IPS-11a (cell line): Measurements from ENCODE around the gene LSMEM2.
"Not testable (repeated sequence)": the region's sequence is repeated elsewhere in the genome, so short reads cannot be mapped to it uniquely, and the experiment has no call there.

Source experiments
- H3K4me3 ChIP-seq: one replicate; pipeline ENCODE4 v1.5.1; 2013; ENCODE audit warnings: low read depth, low read length, control low read depth

LSMEM2 gene

GRCh38 chr3:50264383-50264963, 14.4 kb upstream of the LSMEM2 start:
- no peak overlapping the region for H3K4me3 ChIP-seq

- H3K4me3 ChIP-seq = no peak overlapping the region
Measured at GRCh38 chr3:50264964-50265485, 13.9 kb upstream of the LSMEM2 start.

- no peak overlapping the region for H3K4me3 ChIP-seq
Measured at GRCh38 chr3:50265571-50265970, 13.3 kb upstream of the LSMEM2 start.

GRCh38 chr3:50266017-50266416, 12.9 kb upstream of the LSMEM2 start:
- H3K4me3 ChIP-seq = no peak overlapping the region

DNA sequence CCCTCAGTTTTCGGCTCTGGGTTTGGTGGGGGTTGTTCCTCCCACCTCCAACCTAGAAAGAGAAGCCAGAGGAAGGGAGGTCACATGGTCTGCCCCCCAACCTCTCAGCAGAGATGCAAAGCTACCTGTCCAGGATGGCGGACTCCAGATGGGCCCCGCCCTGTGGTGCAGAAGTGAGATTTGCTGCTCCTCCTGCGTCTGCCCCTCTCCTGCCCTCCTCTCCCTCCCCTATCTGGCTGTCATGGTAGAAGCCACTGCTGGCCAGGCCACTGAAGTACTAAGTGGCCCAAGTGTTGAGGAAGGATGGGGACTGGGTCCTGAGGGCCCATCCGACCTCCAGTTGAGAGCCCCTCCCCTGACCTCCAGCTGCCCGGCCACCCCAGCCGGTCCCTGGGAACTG, 12.1 kb upstream of the LSMEM2 start:
- no peak overlapping the region for H3K4me3 ChIP-seq

GRCh38 chr3:50267280-50267913, 11.5 kb upstream of the LSMEM2 start:
- H3K4me3 ChIP-seq = no peak overlapping the region

GRCh38 chr3:50268276-50268675, 10.6 kb upstream of the LSMEM2 start:
- no peak overlapping the region for H3K4me3 ChIP-seq

DNA sequence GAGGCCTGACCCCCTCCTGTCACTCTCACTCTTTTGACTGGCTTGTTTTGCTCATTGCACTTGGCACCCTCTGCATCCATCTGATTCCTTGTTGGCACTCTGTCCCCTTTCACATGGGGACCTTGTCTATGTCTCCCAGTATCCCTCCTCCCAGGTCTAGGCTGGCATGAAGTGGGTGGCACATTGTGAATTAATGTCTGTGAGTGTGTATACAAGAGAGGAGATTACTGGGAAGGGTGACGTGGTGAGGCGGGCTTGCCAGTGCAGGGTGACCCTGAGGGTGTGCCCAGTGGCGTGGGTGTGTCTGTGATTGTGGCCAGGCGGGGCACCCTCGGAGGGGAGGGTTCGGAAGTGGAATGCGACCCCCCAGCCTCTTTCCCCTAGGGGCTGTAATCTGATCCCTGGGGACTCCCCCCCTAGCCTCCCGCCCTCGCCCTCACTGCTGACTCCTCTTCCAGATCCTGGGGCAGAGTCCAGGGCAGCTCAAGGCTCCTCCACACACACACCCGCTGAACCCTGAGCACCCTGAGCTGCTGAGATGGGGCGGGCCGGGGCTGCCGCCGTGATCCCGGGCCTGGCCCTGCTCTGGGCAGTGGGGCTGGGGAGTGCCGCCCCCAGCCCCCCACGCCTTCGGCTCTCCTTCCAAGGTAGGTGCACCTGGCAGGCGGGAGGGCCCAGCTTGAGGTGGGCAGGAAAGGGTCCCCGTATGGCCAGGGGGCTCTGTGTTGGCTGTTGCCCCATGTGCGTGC, 10.0 kb upstream of the LSMEM2 start, which contains the start of gene SEMA3B:
TSS of gene SEMA3B (plus strand) at position 445 of the 749 bp plus-strand sequence. CDS start at position 539, 94 bp downstream.
- H3K4me3 ChIP-seq = no peak within 1 kb of the TSS

GRCh38 chr3:50269460-50269859, 9.4 kb upstream of the LSMEM2 start:
- H3K4me3 ChIP-seq = no peak overlapping the region

- no peak overlapping the region for H3K4me3 ChIP-seq
Measured at GRCh38 chr3:50269977-50270413, 8.9 kb upstream of the LSMEM2 start.

- no peak overlapping the region for H3K4me3 ChIP-seq
Measured at GRCh38 chr3:50270422-50271224, 8.3 kb upstream of the LSMEM2 start.

- no peak overlapping the region for H3K4me3 ChIP-seq
Measured at GRCh38 chr3:50271314-50271936, 7.5 kb upstream of the LSMEM2 start.

DNA sequence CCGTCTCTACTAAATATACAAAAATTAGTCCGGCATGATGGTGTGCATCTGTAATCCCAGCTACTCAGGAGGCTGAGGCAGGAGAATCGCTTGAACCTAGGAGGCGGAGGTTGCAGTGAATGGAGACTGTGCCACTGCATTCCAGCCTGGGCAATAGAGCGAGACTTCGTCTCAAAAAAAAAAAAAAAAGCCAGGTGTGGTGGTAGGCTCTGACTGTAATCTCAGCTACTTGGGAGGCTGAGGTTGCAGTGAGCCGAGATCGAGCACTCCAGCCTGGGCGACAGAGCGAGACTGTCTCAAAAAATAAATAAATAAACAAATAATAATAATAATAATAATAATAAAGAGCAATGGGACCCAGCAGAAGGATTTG, 6.4 kb upstream of the LSMEM2 start:
- H3K4me3 ChIP-seq = not testable (repeated sequence)

DNA sequence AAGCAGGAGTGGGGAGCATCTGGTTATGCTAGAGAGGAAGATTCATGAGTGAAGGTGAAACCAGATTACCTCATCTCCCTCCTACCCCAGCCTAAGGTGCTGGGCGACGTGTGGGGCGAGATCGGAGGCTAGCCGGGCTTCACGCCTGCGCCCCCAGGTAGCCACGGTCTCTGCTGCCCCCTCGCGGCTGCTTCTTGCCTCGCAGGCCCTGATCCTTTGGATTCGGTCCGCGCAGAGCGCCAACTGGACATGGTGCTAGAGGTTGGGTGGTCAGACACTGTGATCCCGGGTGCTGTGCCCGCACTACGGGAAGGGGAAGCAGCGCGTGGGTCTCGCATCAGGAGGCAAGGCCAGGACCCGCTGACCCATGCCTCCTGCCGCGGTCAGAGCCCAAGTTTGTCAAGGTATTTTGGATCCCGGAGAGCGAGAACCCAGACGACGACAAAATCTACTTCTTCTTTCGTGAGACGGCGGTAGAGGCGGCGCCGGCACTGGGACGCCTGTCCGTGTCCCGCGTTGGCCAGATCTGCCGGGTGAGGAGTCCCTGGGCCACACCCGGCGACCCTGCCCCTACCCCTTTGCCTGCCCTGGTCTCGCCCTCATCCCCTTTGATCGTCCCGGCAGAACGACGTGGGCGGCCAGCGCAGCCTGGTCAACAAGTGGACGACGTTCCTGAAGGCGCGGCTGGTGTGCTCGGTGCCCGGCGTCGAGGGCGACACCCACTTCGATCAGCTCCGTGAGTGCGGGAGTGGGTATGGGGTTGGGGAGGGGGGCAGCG, 5.8 kb upstream of the LSMEM2 start:
- peak overlapping the region; percentile 13 for H3K4me3 ChIP-seq

DNA sequence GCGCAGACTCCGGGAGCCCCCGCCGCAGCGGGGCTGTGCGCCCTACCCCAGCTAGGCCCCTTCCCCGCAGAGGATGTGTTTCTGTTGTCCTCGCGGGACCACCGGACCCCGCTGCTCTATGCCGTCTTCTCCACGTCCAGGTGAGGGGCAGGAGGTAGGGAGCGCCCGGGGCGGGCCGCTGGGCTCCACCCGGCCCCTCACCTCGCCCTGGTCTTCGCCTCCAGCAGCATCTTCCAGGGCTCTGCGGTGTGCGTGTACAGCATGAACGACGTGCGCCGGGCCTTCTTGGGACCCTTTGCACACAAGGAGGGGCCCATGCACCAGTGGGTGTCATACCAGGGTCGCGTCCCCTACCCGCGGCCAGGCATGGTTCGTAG, 5.2 kb upstream of the LSMEM2 start:
- H3K4me3 ChIP-seq = no peak overlapping the region

DNA sequence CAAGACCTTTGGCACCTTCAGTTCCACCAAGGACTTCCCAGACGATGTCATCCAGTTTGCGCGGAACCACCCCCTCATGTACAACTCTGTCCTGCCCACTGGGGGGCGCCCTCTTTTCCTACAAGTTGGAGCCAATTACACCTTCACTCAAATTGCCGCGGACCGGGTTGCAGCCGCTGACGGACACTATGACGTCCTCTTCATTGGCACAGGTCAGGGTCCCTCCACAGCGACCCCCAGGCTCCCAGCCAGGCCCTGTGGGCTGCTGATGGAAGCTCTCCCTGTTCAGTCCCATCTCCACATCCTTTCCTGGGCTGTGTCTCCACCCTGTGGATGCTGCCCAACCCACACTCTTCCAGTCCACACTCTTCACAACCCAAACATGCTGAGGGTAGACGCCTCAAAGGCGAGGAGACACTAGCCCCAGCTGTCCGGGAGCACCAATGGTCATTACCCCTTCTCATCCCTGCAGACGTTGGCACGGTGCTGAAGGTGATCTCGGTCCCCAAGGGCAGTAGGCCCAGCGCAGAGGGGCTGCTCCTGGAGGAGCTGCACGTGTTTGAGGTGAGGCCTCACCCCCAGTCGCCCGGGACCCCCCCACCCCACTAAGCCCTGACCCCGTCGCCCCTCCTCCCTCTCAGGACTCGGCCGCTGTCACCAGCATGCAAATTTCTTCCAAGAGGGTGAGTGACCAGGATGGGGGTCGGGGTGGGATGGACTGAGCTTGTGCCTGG, 4.3 kb upstream of the LSMEM2 start:
- peak overlapping the region; percentile 13 for H3K4me3 ChIP-seq

DNA sequence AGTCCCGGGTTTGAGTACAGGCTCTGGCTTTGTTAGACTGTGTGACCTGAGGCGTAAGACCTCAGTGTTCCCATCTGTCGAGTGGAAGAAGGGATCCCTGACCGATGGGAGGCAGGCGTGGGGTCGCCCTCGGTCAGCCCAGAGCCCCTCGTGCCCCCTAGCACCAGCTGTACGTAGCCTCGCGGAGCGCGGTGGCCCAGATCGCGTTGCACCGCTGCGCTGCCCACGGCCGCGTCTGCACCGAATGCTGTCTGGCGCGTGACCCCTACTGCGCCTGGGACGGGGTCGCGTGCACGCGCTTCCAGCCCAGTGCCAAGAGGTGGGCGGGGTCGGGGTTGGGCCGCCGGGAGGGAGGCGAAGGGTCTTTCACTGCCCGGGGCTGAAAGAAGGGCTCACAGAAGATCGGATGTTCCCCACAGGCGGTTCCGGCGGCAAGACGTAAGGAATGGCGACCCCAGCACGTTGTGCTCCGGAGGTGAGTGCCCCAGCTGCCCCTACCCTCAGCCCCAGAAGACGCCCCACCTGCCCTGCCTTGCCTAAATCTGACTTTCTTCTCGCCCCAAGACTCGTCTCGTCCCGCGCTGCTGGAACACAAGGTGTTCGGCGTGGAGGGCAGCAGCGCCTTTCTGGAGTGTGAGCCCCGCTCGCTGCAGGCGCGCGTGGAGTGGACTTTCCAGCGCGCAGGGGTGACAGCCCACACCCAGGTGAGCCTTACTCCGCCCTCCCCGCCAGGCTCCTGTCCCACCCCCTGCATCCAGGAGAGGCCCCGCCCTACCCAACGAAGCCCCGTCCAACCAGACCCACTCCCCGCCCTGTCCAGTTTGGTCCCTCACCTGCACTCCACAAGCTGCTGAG, 3.5 kb upstream of the LSMEM2 start:
- peak overlapping the region; percentile 13 for H3K4me3 ChIP-seq

DNA sequence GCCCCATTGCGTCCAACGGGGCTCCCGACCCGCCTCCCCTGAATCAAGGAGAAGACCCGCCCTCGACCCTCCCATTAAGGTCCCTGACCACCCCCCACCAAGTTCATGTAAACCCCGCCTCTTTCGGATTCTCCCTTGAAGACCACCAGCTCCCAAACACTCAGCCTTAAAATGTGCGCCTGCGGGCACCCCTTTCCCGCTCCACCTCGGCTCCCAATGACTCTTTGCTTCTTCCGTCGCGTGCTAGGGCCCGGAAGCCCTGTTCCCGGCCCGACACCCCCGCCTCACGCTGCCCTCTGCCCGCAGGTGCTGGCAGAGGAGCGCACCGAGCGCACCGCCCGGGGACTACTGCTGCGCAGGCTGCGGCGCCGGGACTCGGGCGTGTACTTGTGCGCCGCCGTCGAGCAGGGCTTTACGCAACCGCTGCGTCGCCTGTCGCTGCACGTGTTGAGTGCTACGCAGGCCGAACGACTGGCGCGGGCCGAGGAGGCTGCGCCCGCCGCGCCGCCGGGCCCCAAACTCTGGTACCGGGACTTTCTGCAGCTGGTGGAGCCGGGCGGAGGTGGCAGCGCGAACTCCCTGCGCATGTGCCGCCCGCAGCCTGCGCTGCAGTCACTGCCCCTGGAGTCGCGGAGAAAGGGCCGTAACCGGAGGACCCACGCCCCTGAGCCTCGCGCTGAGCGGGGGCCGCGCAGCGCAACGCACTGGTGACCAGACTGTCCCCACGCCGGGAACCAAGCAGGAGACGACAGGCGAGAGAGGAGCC, 2.7 kb upstream of the LSMEM2 start:
- H3K4me3 ChIP-seq = no peak overlapping the region
